Uterus (tissue), 2 donors: Measurements from ENCODE around the gene LDLR.

Source experiments
- CTCF ChIP-seq, 4 experiments: fragments of 200-600 bp in 2 of 4; fragments of 450-650 bp in 2 of 4; sonication (generic) in 2 of 4; IDR thresholded peaks; one replicate each; pipeline ENCODE4 v1.5.1; 2016 to 2019; ENCODE audit warnings: antibody characterized with exemption in 4 of 4, mild to moderate bottlenecking in 2 of 4, moderate library complexity in 1 of 4
- POLR2A ChIP-seq, 2 donors: fragments of 450-650 bp; IDR thresholded peaks; one replicate each; pipeline ENCODE4 v1.6.1; 2016; ENCODE audit warnings: antibody characterized with exemption in 2 of 2, mild to moderate bottlenecking in 1 of 2, moderate library complexity in 1 of 2

- TF ChIP-seq CTCF (IDR thresholded peaks at IDR 0.05) (no peak), POLR2A (IDR thresholded peaks at IDR 0.05) (no peak)
These were observed 7.1 kb downstream of the LDLR start for GRCh38 chr19:11096210-11096841.
